ENCODE data around the gene NID1. TPM values are rescaled to one million over a fixed set of nuclear protein-coding genes. Genes with fewer than 3 reads are reported as not detected.

Gene NID1
- total and polyA plus RNA-seq, 7 donors, result 12.0 to 31.8 (median 22.2) TPM

GRCh38 chr1:235942979-235943575 lies 121.8 kb downstream of the NID1 start:
- no peaks in the 10 kb centered on the region for H3K4me1 ChIP-seq
- no peak overlapping the region for H3K27ac ChIP-seq
- DNase-seq, result no peak
- H3K36me3 ChIP-seq (ENCODE audit: insufficient read depth in 1 of 2, low read depth in 1 of 2), result no peaks in the 10 kb centered on the region
- intact Hi-C loops (cut with DNase I), result no loop called here
- 93 to 96% (median 94%) methylated on average over 6 of the region's 6 CpGs for WGBS, 3 donors
- no peaks in the 10 kb centered on the region for H3K9me3 ChIP-seq
- H3K27me3 ChIP-seq (ENCODE audit: insufficient read depth in 3 of 3, low read length in 2 of 3), result no peaks in the 10 kb centered on the region
- ATAC-seq, result no peak
- TF ChIP-seq, protein P1, sequence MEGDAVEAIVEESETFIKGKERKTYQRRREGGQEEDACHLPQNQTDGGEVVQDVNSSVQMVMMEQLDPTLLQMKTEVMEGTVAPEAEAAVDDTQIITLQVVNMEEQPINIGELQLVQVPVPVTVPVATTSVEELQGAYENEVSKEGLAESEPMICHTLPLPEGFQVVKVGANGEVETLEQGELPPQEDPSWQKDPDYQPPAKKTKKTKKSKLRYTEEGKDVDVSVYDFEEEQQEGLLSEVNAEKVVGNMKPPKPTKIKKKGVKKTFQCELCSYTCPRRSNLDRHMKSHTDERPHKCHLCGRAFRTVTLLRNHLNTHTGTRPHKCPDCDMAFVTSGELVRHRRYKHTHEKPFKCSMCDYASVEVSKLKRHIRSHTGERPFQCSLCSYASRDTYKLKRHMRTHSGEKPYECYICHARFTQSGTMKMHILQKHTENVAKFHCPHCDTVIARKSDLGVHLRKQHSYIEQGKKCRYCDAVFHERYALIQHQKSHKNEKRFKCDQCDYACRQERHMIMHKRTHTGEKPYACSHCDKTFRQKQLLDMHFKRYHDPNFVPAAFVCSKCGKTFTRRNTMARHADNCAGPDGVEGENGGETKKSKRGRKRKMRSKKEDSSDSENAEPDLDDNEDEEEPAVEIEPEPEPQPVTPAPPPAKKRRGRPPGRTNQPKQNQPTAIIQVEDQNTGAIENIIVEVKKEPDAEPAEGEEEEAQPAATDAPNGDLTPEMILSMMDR (IDR thresholded peaks at IDR 0.05), result no peak
- no peak overlapping the region for H3K4me3 ChIP-seq

DNA sequence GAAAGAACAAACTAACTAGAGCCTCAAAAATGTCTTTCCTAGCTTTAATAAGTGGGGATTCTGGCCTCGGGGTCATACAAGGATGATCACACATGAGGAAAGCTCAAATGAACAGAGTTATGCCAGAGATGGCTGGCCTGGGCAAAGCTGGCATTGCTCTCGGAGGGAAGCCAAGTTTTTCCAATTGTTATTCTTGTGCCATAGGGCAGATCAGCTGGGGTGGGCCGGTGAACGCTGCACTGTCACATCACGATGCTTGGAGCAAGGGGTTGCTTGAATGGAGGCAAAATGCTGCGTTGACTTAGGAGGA lies 122.3 kb downstream of the NID1 start:
- H3K27ac ChIP-seq, result no peak overlapping the region
- no peaks in the 10 kb centered on the region for H3K36me3 ChIP-seq (ENCODE audit: insufficient read depth in 1 of 2, low read depth in 1 of 2)
- H3K4me1 ChIP-seq, result no peaks in the 10 kb centered on the region
- ATAC-seq, result no peak
- intact Hi-C loops (cut with DNase I), result no loop called here
- WGBS, 3 donors, result 47 to 64% (median 55%) methylated on average over 6 of the region's 6 CpGs
- no peak overlapping the region for H3K4me3 ChIP-seq
- no peak for DNase-seq
- H3K27me3 ChIP-seq (ENCODE audit: insufficient read depth in 3 of 3, low read length in 2 of 3), result no peaks in the 10 kb centered on the region
- TF ChIP-seq, protein P1 (IDR thresholded peaks at IDR 0.05), result no peak
- no peaks in the 10 kb centered on the region for H3K9me3 ChIP-seq

DNA sequence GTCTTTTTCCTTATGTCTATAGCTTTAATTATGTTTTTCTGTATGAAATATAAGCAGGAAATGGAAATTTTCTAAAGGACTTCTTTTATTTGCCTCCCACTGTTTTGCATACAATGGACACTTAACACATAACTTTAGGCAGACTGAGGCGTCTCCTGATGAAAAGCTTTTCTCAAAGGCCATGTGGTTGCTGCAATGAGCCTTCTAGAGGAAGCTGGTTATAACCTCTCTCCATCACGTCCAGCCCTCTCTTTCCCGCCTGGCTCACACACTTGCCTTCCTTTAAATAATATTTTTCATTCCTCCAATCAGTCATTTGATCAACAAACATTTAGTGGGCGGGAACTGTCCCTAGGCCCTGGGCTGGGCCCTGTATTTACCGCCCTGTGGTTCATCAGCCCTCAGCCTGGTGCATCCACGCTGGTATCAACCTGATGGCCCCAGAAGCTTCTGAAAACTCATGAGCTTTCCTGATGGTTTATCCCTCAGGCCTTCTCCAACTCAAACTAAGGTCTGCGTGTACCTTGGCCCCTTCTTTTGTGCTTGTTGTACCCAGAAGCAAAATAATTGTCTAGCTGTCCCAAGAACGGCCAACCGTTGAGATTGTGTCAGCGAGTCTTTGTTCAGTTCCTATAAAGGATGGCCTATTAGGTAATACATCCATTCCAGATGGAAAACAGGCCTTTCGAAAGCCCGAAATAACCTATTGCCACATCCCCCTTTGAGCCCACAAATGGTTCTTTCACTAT lies 122.8 kb downstream of the NID1 start:
- H3K4me1 ChIP-seq, result no peaks in the 10 kb centered on the region
- TF ChIP-seq, protein P1 (IDR thresholded peaks at IDR 0.05), result no peak
- H3K27me3 ChIP-seq (ENCODE audit: insufficient read depth in 3 of 3, low read length in 2 of 3), result no peaks in the 10 kb centered on the region
- DNase-seq (no peak), ATAC-seq (no peak)
- intact Hi-C loops (cut with DNase I), result no loop called here
- no peak overlapping the region for H3K4me3 ChIP-seq
- WGBS, 3 donors, result 81 to 92% (median 86%) methylated on average over 12 of the region's 12 CpGs
- no peaks in the 10 kb centered on the region for H3K9me3 ChIP-seq
- H3K27ac ChIP-seq, result no peak overlapping the region
- no peaks in the 10 kb centered on the region for H3K36me3 ChIP-seq (ENCODE audit: insufficient read depth in 1 of 2, low read depth in 1 of 2)

DNA sequence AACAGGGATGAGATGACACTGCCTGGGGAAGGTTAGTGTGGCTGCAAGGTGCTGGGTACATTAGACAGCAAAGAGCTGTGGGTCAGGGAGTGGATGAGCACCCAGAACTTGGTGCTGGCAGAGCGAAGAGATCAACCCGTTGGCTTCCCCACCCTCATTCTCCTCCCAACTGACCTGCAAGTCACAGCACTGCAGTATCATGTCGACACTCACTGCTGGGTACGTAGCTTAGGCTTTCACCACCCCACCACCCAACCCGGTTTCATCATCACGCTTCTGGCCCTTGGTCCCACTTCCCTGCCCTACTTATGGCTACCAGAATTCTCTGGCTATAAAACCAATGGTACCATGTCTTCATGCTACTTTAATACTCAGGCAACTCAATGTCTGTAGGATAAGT lies 124.6 kb downstream of the NID1 start:
- Histone ChIP-seq H3K4me3 (no peak overlapping the region), H3K27me3 (ENCODE audit: insufficient read depth in 3 of 3, low read length in 2 of 3) (peaks cover 0 to 3% (median 0%) of the 10 kb centered on the region in 3 donors), H3K9me3 (no peaks in the 10 kb centered on the region), H3K36me3 (ENCODE audit: insufficient read depth in 1 of 2, low read depth in 1 of 2) (no peaks in the 10 kb centered on the region), H3K4me1 (no peaks in the 10 kb centered on the region), H3K27ac (no peak overlapping the region)
- DNase-seq, result no peak
- TF ChIP-seq, protein P1 (IDR thresholded peaks at IDR 0.05), result no peak
- intact Hi-C loops (cut with DNase I), result no loop called here
- no peak for ATAC-seq
- 87 to 92% (median 89%) methylated on average over 6 of the region's 6 CpGs for WGBS, 3 donors

DNA sequence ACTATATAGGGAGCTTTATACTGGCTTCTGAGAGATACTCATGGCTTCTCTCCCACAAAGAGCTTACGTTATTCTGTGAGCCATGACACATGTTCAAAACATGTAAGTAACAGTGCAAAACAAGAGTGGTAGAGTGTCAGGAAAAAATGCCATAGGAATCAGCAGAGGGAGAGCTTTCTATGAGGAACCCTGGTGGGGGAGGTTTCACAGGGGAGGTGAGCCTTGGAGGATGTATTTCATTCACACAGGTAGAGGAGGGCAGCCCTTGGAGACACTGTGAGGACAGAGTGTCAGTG lies 125.5 kb downstream of the NID1 start:
- Histone ChIP-seq H3K9me3 (no peaks in the 10 kb centered on the region), H3K27ac (no peak overlapping the region), H3K4me3 (no peak overlapping the region), H3K4me1 (no peaks in the 10 kb centered on the region), H3K27me3 (ENCODE audit: insufficient read depth in 3 of 3, low read length in 2 of 3) (peaks cover 0 to 3% (median 0%) of the 10 kb centered on the region in 3 donors), H3K36me3 (ENCODE audit: insufficient read depth in 1 of 2, low read depth in 1 of 2) (no peaks in the 10 kb centered on the region)
- TF ChIP-seq, protein P1 (IDR thresholded peaks at IDR 0.05), result no peak
- no peak for ATAC-seq
- no peak for DNase-seq
- intact Hi-C loops (cut with DNase I), result no loop called here
- 66 to 77% (median 69%) methylated on average over 1 of the region's 1 CpG for WGBS, 3 donors

Data from psoas muscle (tissue), 8 donors.